Epithelial cell of esophagus (primary cell): ENCODE measurements around the gene TNRC6B.

Experiments used
- DNase-seq: peaks from one replicate; pipeline ENCODE4 v3.0.0; 2010; ENCODE audit warnings: low read depth
- H3K4me3 ChIP-seq: 2 replicates; pipeline ENCODE4 v1.5.1; 2011; ENCODE audit warnings: mild to moderate bottlenecking, low read length, control low read depth
- TF ChIP-seq, protein P1 (sequence below): IDR thresholded peaks from 2 replicates; pipeline ENCODE4 v1.5.1; 2011; ENCODE audit warnings: low read depth, mild to moderate bottlenecking, low read length, control low read depth, inconsistent platforms; ENCODE audit not compliant: insufficient read depth; ENCODE audit errors: missing control alignments

Gene TNRC6B

DNA sequence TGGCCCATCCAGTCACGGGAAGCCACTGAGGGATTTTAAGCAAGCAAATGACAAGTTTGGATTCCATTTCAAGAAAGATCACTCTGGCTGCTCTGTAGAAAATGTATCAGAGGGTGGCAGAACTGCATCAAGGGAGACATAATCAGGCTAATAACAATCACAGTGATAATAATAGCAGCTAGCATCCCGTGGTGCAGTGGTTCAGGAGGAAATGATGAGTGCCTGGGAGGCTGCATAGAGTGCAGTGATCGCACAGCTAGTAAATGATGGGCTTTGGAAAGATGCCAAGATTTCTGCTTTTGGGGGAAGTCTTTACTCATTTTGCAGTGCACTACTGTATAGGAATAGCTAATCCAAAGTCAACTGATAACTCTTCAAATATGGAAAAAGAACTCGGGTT is 35.8 kb downstream of the TNRC6B start:
- H3K4me3 ChIP-seq, result no peak overlapping the region
- no peak for DNase-seq
- TF ChIP-seq, protein P1, sequence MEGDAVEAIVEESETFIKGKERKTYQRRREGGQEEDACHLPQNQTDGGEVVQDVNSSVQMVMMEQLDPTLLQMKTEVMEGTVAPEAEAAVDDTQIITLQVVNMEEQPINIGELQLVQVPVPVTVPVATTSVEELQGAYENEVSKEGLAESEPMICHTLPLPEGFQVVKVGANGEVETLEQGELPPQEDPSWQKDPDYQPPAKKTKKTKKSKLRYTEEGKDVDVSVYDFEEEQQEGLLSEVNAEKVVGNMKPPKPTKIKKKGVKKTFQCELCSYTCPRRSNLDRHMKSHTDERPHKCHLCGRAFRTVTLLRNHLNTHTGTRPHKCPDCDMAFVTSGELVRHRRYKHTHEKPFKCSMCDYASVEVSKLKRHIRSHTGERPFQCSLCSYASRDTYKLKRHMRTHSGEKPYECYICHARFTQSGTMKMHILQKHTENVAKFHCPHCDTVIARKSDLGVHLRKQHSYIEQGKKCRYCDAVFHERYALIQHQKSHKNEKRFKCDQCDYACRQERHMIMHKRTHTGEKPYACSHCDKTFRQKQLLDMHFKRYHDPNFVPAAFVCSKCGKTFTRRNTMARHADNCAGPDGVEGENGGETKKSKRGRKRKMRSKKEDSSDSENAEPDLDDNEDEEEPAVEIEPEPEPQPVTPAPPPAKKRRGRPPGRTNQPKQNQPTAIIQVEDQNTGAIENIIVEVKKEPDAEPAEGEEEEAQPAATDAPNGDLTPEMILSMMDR, result no peak

DNA sequence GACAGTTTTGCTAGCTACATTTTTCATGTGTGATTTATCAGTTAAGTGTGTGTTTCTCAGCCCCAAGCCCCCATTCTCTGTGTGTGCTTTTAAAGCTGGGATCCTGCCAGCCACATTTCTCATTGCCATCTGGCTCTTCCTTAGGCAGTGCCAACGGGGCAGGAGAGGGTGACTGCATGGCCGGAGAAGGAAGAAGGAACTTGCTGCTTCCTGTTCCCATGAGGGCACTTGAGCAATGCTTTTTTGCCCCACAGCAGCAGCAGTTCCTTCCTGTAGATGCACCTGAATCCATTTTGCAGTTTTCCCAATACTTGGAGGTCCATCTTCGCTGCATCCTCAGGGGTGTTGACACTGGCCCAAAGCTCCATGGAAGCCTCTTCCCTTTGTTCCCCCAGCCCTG is 37.5 kb downstream of the TNRC6B start:
- TF ChIP-seq, protein P1, result no peak
- peak; percentile 42 for DNase-seq
- no peak overlapping the region for H3K4me3 ChIP-seq

DNA sequence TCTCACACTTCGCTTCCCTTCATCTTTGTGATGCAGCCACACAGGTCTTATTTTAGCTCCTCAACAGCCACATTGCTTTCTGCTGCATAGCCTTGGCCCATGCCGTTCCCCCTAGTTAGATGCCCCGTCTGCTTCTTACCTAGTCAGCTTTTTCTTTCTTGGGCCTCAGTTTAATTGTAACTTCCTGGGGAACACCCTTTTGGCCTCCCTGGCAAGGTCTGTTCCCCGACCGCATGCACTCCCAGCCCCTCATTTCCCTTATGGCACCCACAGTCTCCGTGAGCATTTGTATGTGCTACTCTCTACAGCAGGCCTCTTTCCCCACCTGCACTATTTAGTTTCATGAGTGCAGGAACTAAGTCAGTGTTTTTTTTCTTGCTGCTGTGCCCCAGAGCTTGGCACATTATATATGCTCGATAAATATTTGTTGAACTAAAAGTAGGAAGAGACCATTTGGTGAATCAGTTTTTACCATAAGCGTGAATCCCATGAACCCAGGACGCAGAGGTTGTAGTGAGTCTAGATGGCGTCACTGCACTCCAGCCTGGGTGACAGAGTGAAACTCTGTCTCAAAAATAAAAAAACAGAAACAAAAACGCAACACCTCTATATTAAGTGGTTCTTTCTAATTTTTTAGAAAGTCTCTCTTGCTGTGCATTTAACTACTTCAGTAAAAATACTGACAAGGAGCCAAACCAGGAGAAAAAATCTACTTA is 38.5 kb downstream of the TNRC6B start:
- H3K4me3 ChIP-seq, result no peak overlapping the region
- TF ChIP-seq, protein P1, result no peak
- no peak for DNase-seq

DNA sequence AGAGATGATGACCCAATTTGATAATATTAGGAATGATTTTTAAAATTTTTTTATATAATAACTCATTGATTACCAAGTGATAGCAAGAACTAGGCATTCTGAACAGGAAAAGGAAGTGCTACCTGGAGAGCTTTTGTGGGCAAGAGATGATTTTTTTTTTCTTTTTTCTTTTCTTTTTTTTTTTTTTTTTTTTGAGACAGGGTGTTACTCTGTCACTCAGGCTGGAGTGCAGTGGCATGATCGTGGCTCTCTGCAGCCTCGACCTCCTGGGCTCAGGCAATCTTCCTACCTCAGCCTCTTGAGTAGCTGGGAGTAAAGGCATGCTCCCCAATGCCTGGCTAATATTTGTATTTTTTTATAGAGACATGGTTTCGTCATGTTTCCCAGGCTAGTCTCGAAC is 40.4 kb downstream of the TNRC6B start:
- H3K4me3 ChIP-seq, result no peak overlapping the region
- DNase-seq, result no peak
- TF ChIP-seq, protein P1, result no peak

DNA sequence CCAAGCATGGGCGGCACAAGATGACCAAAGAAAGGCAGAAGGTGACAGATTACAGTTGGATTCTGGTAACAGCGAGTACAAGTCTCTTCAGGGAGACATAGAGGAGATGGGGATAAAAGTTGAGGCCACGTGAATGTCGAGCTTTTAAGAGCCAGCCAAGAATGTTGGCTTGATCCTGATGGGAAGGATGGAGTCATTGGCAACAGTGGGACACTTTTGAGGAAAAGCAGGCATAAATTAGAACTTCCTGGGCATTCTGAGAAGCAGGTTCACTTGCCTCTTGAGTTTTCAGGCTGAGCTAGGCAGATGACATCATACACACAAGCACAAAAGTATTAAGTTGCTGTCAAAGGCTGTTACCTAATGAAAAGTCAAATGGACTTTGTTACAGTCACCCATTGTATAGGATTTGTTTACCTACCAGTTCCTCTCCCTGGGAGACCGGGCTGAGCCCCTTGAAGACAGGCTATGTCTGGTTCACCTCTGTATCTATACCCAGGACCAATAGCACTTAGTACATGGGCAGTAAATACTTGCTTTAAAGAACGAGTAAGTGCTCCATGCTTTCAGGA is 41.1 kb downstream of the TNRC6B start:
- peak; percentile 44 for DNase-seq

DNA sequence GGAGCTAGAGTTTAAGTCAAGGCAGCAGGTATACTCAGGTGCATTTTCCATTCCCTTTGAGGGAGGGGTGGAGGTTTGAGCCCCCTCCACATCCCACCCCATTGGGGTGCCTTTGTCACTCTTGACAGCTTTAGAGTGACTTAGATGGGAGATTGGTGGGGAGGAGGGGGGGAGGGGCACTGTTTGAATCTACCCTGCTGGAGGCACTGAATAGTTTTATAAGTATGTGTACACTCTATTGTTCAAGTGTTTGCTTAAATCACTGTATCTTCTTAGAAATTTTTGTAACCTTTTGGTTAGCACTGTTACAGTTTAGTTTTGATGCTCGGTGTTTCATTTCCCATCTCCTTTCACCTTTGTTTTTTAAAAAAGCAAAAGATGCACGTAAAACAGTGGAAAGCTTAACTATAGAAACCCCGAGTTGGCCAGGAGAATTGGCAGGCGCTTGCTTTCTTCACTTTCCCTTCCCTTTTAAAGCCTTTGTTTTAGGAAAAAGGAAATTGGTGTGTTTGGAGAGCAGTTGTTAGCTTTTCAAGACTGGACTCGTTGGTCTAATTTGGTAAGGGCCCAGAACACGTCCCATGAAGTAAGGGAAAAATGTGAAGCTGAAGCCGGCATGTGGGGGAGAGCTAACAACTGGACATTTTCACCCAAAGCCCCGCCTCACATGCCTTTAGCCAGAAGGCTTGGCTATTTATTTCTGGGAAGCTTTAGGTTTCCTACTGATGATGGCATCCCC is 42.8 kb downstream of the TNRC6B start:
- TF ChIP-seq, protein P1, result no peak
- peak; percentile 65 for DNase-seq
- no peak overlapping the region for H3K4me3 ChIP-seq

More for the DNA sequence above, 41.1 kb downstream of the TNRC6B start:
- TF ChIP-seq, protein P1, result no peak
- H3K4me3 ChIP-seq, result no peak overlapping the region
